Ascending aorta (tissue), 2 donors: ENCODE measurements around the gene PSRC1. TPM values are rescaled to one million over a fixed set of nuclear protein-coding genes. Genes with fewer than 3 reads are reported as not detected.

ENCODE experiments used
- DNase-seq, 2 donors: peaks; one replicate each; pipeline ENCODE4 v3.0.0-alpha.2; 2019; ENCODE audit warnings: low spot score in 2 of 2
- H3K27ac ChIP-seq, 2 donors: fragments of 200-600 bp; sonication (generic); one replicate each; pipeline ENCODE4 v1.5.1; 2016 to 2017; ENCODE audit warnings: mild to moderate bottlenecking in 1 of 2
- H3K27me3 ChIP-seq: fragments of 200-600 bp; sonication (generic); one replicate; pipeline ENCODE4 v1.5.1; 2017
- H3K36me3 ChIP-seq, 2 donors: fragments of 200-600 bp; sonication (generic); one replicate each; pipeline ENCODE4 v1.5.1; 2016
- H3K4me1 ChIP-seq, 2 donors: fragments of 200-600 bp; sonication (generic); one replicate each; pipeline ENCODE4 v1.5.1; 2016 to 2017; ENCODE audit warnings: mild to moderate bottlenecking in 1 of 2
- H3K4me3 ChIP-seq, 2 donors: fragments of 200-600 bp; sonication (generic); one replicate each; pipeline ENCODE4 v1.5.1; 2016 to 2017; ENCODE audit warnings: mild to moderate bottlenecking in 1 of 2
- H3K9me3 ChIP-seq, 2 donors: fragments of 200-600 bp; sonication (generic); one replicate each; pipeline ENCODE4 v1.5.1; 2016
- CTCF ChIP-seq, 3 experiments: fragments of 200-600 bp in 2 of 3; fragments of 450-650 bp in 1 of 3; sonication (generic) in 2 of 3; IDR thresholded peaks; one replicate each; pipeline ENCODE4 v1.5.1; 2016 to 2019; ENCODE audit warnings: antibody characterized with exemption in 3 of 3, mild to moderate bottlenecking in 1 of 3, moderate library complexity in 1 of 3
- intact Hi-C: fragments of 100-400 bp; cut with DNase I; formaldehyde crosslinking; loops from one replicate; pipeline ENCODE4 v1.15.1; 2023
- total RNA-seq: library from RNA; depleted of rRNA; stranded (reverse); fragments of >200 nt; gene quantifications from one replicate; pipeline ENCODE4 v1.1.0, GENCODE V29; 2016

Gene PSRC1
- total RNA-seq, 1 donor from 2014 or later: 1.3 TPM

DNA sequence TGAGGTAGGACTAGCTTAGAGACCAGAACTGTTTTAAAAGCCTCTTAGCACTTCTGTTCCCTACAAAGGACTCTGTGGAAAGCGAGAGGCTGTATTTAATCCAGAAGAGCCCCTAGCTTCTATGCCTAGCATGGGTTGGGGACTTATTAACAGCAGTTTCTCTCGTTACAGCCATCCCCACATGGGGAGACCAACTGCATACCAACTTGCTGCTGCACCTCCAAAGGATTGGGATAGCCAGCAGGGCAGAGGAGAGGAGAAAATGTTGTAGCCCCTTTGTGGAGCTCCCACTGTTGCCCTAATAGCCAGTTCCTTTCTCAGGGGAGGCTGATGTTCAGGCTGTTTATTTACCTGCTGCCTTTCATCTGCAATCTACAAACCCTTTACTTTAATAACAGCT, 44.6 kb downstream of the PSRC1 start:
- H3K4me3 ChIP-seq: no peak overlapping the region
- no peaks in the 10 kb centered on the region for H3K9me3 ChIP-seq
- H3K27me3 ChIP-seq: no peaks in the 10 kb centered on the region
- intact Hi-C loops: no loop called here
- DNase-seq: no peak
- peaks cover 4 to 12% of the 10 kb centered on the region in 2 donors for H3K4me1 ChIP-seq
- no peak for TF ChIP-seq CTCF (IDR thresholded peaks at IDR 0.05)
- peaks cover 57% of the 10 kb centered on the region in 2 donors for H3K36me3 ChIP-seq
- H3K27ac ChIP-seq: no peak overlapping the region

DNA sequence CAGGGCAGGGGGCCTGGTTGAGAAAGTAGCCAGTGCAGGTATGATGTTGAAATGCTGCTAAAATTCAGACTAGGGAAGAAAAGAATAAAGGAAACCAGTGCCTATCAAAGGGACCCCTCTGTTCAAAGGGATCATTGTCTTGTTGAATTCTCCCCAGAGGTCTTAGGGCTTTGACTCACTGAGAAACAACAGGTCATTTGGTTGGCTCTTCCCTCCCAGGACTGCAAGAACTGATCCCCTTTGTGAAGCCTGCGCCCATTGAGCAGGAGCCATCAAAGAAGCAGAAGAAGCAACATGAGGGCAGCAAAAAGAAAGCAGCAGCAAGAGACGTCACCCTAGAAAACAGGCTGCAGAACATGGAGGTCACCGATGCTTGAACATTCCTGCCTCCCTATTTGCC, 45.4 kb downstream of the PSRC1 start:
- no peak overlapping the region for H3K4me3 ChIP-seq
- peaks cover 64 to 66% of the 10 kb centered on the region in 2 donors for H3K36me3 ChIP-seq
- no peak overlapping the region for H3K27ac ChIP-seq
- no peaks in the 10 kb centered on the region for H3K9me3 ChIP-seq
- peaks cover 4 to 11% of the 10 kb centered on the region in 2 donors for H3K4me1 ChIP-seq
- TF ChIP-seq CTCF (IDR thresholded peaks at IDR 0.05): no peak
- intact Hi-C loops: no loop called here
- no peak for DNase-seq
- no peaks in the 10 kb centered on the region for H3K27me3 ChIP-seq

- no peak for DNase-seq
- no peak for TF ChIP-seq CTCF (IDR thresholded peaks at IDR 0.05)
- Histone ChIP-seq H3K36me3 (peaks cover 88% of the 10 kb centered on the region in 2 donors), H3K9me3 (no peaks in the 10 kb centered on the region), H3K4me1 (no peaks in the 10 kb centered on the region), H3K4me3 (no peak overlapping the region), H3K27me3 (no peaks in the 10 kb centered on the region), H3K27ac (no peak overlapping the region)
- intact Hi-C loops: no loop called here
Observed at GRCh38 chr1:109235137-109235536, 47.8 kb downstream of the PSRC1 start.

GRCh38 chr1:109231066-109231465, 51.9 kb downstream of the PSRC1 start:
- no peaks in the 10 kb centered on the region for H3K4me1 ChIP-seq
- no peaks in the 10 kb centered on the region for H3K27me3 ChIP-seq
- no peak for DNase-seq
- no peaks in the 10 kb centered on the region for H3K9me3 ChIP-seq
- no peak overlapping the region for H3K4me3 ChIP-seq
- intact Hi-C loops: no loop called here
- H3K36me3 ChIP-seq: peaks cover 79 to 87% of the 10 kb centered on the region in 2 donors
- no peak overlapping the region for H3K27ac ChIP-seq
- no peak for TF ChIP-seq CTCF (IDR thresholded peaks at IDR 0.05)

Other genes with a start within 250 kb of the PSRC1 start
- 11.8 TPM for gene WDR47, start 241.0 kb downstream of the PSRC1 start, total RNA-seq
- 9.3 TPM for gene TAF13, start 207.1 kb downstream of the PSRC1 start, total RNA-seq
- 20.5 TPM for gene TMEM167B, start 192.4 kb downstream of the PSRC1 start, total RNA-seq
- gene ELAPOR1, start 169.0 kb downstream of the PSRC1 start, total RNA-seq: not detected
- 134 TPM for gene SARS1, start 69.2 kb downstream of the PSRC1 start, total RNA-seq
- 3.6 TPM for gene CELSR2, start 33.6 kb downstream of the PSRC1 start, total RNA-seq
- not detected for gene MYBPHL, start 23.9 kb upstream of the PSRC1 start, total RNA-seq
- 111 TPM for gene SORT1, start 114.8 kb upstream of the PSRC1 start, total RNA-seq
- 2.6 TPM for gene PSMA5, start 143.3 kb upstream of the PSRC1 start, total RNA-seq
- gene SYPL2, start 183.4 kb upstream of the PSRC1 start, total RNA-seq: 8.1 TPM
- 5.9 TPM for gene ATXN7L2, start 200.8 kb upstream of the PSRC1 start, total RNA-seq
- gene CYB561D1, start 210.9 kb upstream of the PSRC1 start, total RNA-seq: 26.8 TPM
- 4.7 TPM for gene AMIGO1, start 226.6 kb upstream of the PSRC1 start, total RNA-seq